HEK293 (cell line): ENCODE measurements around the gene ANGPT4.

Experiments
- CTCF ChIP-seq: fragments of 450-650 bp; formaldehyde crosslinking; IDR thresholded peaks from 2 replicates; pipeline ENCODE4 v1.5.1; 2016; ENCODE audit warnings: missing biosample characterization, missing genetic modification characterization
- REST ChIP-seq: fragments of 450-650 bp; formaldehyde crosslinking; IDR thresholded peaks from 2 replicates; pipeline ENCODE4 v1.5.1; 2016; ENCODE audit warnings: missing biosample characterization, missing genetic modification characterization
- ZBTB1 ChIP-seq: fragments of 450-650 bp; formaldehyde crosslinking; IDR thresholded peaks from 2 replicates; pipeline ENCODE4 v1.5.1; 2016; ENCODE audit warnings: missing biosample characterization, missing genetic modification characterization
- ZBTB26 ChIP-seq: fragments of 450-650 bp; formaldehyde crosslinking; optimal IDR thresholded peaks from 2 replicates; pipeline ENCODE3; 2016; ENCODE audit warnings: missing biosample characterization, mild to moderate bottlenecking, missing genetic modification characterization
- ZNF121 ChIP-seq: fragments of 450-650 bp; formaldehyde crosslinking; IDR thresholded peaks from 2 replicates; pipeline ENCODE4 v1.5.1; 2016; ENCODE audit warnings: missing biosample characterization, missing genetic modification characterization
- ZNF146 ChIP-seq: fragments of 450-650 bp; formaldehyde crosslinking; IDR thresholded peaks from 2 replicates; pipeline ENCODE4 v1.5.1; 2016; ENCODE audit warnings: missing biosample characterization, missing genetic modification characterization
- ZNF274 ChIP-seq, 2 experiments: fragments of 200-500 bp in 1 of 2; fragments of 450-650 bp in 1 of 2; sonication (Bioruptor generic) in 1 of 2; formaldehyde crosslinking in 1 of 2; IDR thresholded peaks; 2 replicates each; pipeline versions ENCODE4 v1.5.1 to v1.6.1; 2014 to 2016; ENCODE audit warnings: borderline replicate concordance in 1 of 2, inconsistent platforms in 1 of 2, low read length in 1 of 2, missing biosample characterization in 1 of 2, missing genetic modification characterization in 1 of 2
- ZNF426 ChIP-seq: fragments of 450-650 bp; formaldehyde crosslinking; IDR thresholded peaks from 2 replicates; pipeline ENCODE4 v1.5.1; 2017; ENCODE audit warnings: missing biosample characterization, missing genetic modification characterization, mild to moderate bottlenecking, inconsistent platforms, moderate library complexity
- ZNF585B ChIP-seq: fragments of 450-650 bp; formaldehyde crosslinking; IDR thresholded peaks from 2 replicates; pipeline ENCODE4 v1.5.1; 2016; ENCODE audit warnings: missing biosample characterization, missing genetic modification characterization
- ZNF621 ChIP-seq: fragments of 450-650 bp; formaldehyde crosslinking; IDR thresholded peaks from 2 replicates; pipeline ENCODE4 v1.5.1; 2017; ENCODE audit warnings: missing biosample characterization, missing genetic modification characterization

GRCh38 chr20:896501-897025, 19.6 kb downstream of the ANGPT4 start:
- TF ChIP-seq ZNF621 (tag by site-specific recombination) (no peak), CTCF (no peak), ZNF585B (tag by site-specific recombination) (no peak), ZNF274 (IDR thresholded peaks at IDR 0.05; ENCODE audit: low read length) (no peak), ZNF274 (tag by site-specific recombination; IDR thresholded peaks at IDR 0.05; ENCODE audit: borderline replicate concordance) (no peak), ZNF121 (tag by site-specific recombination) (no peak), ZBTB26 (tag by site-specific recombination) (no peak), ZBTB1 (tag by site-specific recombination) (no peak), ZNF426 (tag by site-specific recombination) (no peak), ZNF146 (tag by site-specific recombination) (no peak), REST (tag by site-specific recombination) (no peak)
